HepG2 (cell line): Measurements from ENCODE around the gene NOP9. TPM values are rescaled to one million over a fixed set of nuclear protein-coding genes. Genes with fewer than 3 reads are reported as not detected.

ENCODE experiments used
- ATAC-seq: fragments of 200-7000 bp; cut with Tn5 transposase; 3 replicates; pipeline ENCODE4 v1.9.1; 2020; ENCODE audit warnings: mild to moderate bottlenecking, moderate library complexity
- BruUV-seq: library from RNA; stranded (reverse); fragments of 400-500 nt; replicated peaks from 2 replicates; lab custom pipeline; 2021; lab: Mats Ljungman, UMichigan
- CTCF ChIA-PET: fragments of 300-600 bp; formaldehyde crosslinking; extraction: SDS; loops from one replicate; lab custom pipeline; 2021; ENCODE audit warnings: low total read pairs, inconsistent platforms, low intra/inter-chr PET ratio; lab: Yijun Ruan, JAX
- POLR2A ChIA-PET: fragments of 350-600 bp; sonication (Branson Sonifier 250); formaldehyde crosslinking; loops from one replicate; lab custom pipeline; 2020; ENCODE audit warnings: antibody characterized with exemption, inconsistent platforms; lab: Yijun Ruan, JAX
- DNase-seq: peaks from one replicate; pipeline ENCODE4 v3.0.0-alpha.2; 2015; ENCODE audit warnings: low spot score
- FAIRE-seq: peaks from 3 replicates; lab custom pipeline; 2011; peaks lifted over from hg19 to GRCh38; lab: Jason Lieb, UNC
- H2AFZ ChIP-seq: one replicate; pipeline ENCODE4 v1.6.1; 2011; ENCODE audit warnings: low read length, inconsistent platforms
- H3K27ac ChIP-seq: fragments of 300-600 bp; 3 replicates; pipeline ENCODE4 v1.8.0; 2011; ENCODE audit warnings: mixed run types, mild to moderate bottlenecking, mixed read lengths, low read length, inconsistent platforms; ENCODE audit not compliant: insufficient read depth; ENCODE audit errors: extremely low read length
- H3K27me3 ChIP-seq, 2 experiments: fragments of 200-600 bp in 1 of 2; 2 replicates in 1 of 2; 3 replicates in 1 of 2; pipeline versions ENCODE4 v1.6.0 to v1.8.0; 2011; ENCODE audit warnings: low read length in 2 of 2, mild to moderate bottlenecking in 2 of 2, moderate library complexity in 2 of 2, inconsistent platforms in 1 of 2; ENCODE audit not compliant: insufficient read depth in 2 of 2, control insufficient read depth in 1 of 2
- H3K36me3 ChIP-seq, 2 experiments: fragments of 200-600 bp in 1 of 2; replicated peaks in 1 of 2; 2 replicates in 1 of 2; 3 replicates in 1 of 2; pipeline versions ENCODE4 v1.5.1 to v1.8.0; 2011; ENCODE audit warnings: low read length in 2 of 2, inconsistent platforms in 1 of 2; ENCODE audit not compliant: insufficient read depth in 2 of 2, control insufficient read depth in 1 of 2
- H3K4me1 ChIP-seq: 2 replicates; pipeline ENCODE4 v1.5.1; 2012; ENCODE audit warnings: low read length, inconsistent platforms; ENCODE audit not compliant: insufficient read depth
- H3K4me2 ChIP-seq: 2 replicates; pipeline ENCODE4 v1.6.0; 2011; ENCODE audit warnings: low read depth, low read length, inconsistent platforms
- H3K4me3 ChIP-seq, 3 experiments: fragments of 200-600 bp in 1 of 3; sonication (generic), shearing (Covaris generic) in 1 of 3; replicated peaks in 1 of 3; 2 replicates each; pipeline ENCODE4 v1.5.1; 2011 to 2016; ENCODE audit warnings: low read length in 3 of 3, inconsistent platforms in 2 of 3, low read depth in 2 of 3, mild to moderate bottlenecking in 2 of 3, control low read depth in 1 of 3, mixed read lengths in 1 of 3; ENCODE audit not compliant: insufficient read depth in 1 of 3
- H3K79me2 ChIP-seq: one replicate; pipeline ENCODE4 v1.6.1; 2011; ENCODE audit warnings: low read length, inconsistent platforms; ENCODE audit not compliant: insufficient read depth
- H3K9ac ChIP-seq: 2 replicates; pipeline ENCODE4 v1.6.0; 2011; ENCODE audit warnings: mild to moderate bottlenecking, low read depth, low read length, inconsistent platforms; ENCODE audit not compliant: insufficient read depth
- H3K9me3 ChIP-seq: 2 replicates; pipeline ENCODE4 v1.5.1; 2012; ENCODE audit warnings: mild to moderate bottlenecking, low read length
- H4K20me1 ChIP-seq: 2 replicates; pipeline ENCODE4 v1.6.0; 2011; ENCODE audit warnings: inconsistent platforms, mild to moderate bottlenecking, low read length, moderate library complexity; ENCODE audit not compliant: insufficient read depth
- DPF2 ChIP-seq: sonication (generic); formaldehyde crosslinking; IDR thresholded peaks from 2 replicates; pipeline ENCODE4 v1.4.0; 2020; ENCODE audit warnings: mild to moderate bottlenecking, low read depth, missing genetic modification reagents, borderline replicate concordance
- JARID2 ChIP-seq: sonication (generic); formaldehyde crosslinking; IDR thresholded peaks from 2 replicates; pipeline ENCODE4 v1.8.1; 2023; ENCODE audit warnings: missing genetic modification reagents, inconsistent platforms; ENCODE audit not compliant: insufficient replicate concordance
- RELA ChIP-seq: sonication (generic); formaldehyde crosslinking; IDR thresholded peaks from 2 replicates; pipeline ENCODE4 v1.4.0; 2020; ENCODE audit warnings: missing genetic modification reagents
- ZNF337 ChIP-seq: sonication (generic); formaldehyde crosslinking; IDR thresholded peaks from 2 replicates; pipeline ENCODE4 v1.5.1; 2020; ENCODE audit warnings: missing genetic modification reagents, low read depth, mild to moderate bottlenecking, borderline replicate concordance
- ZNF362 ChIP-seq: sonication (generic); formaldehyde crosslinking; IDR thresholded peaks from 2 replicates; pipeline ENCODE4 v1.4.0; 2020; ENCODE audit warnings: missing genetic modification reagents, mild to moderate bottlenecking, borderline replicate concordance
- ZNF510 ChIP-seq: sonication (generic); formaldehyde crosslinking; IDR thresholded peaks from 2 replicates; pipeline ENCODE4 v1.4.0; 2020; ENCODE audit warnings: low read depth, mild to moderate bottlenecking, missing genetic modification reagents
- WGBS: methylation state at CpG from one replicate; pipeline ENCODE4 v1.1.6; 2017; ENCODE audit warnings: low lambda C conversion rate; 5-methylcytosine and 5-hydroxymethylcytosine counted together
- in situ Hi-C: cut with HindIII; loops from 2 replicates; pipeline ENCODE4 v1.10.0; 2017; ENCODE audit warnings: low pct_unique_long_range_greater_than_20kb; ENCODE audit not compliant: extremely low pct_ligation_motif_present
- intact Hi-C: fragments of 100-400 bp; cut with micrococcal nuclease; formaldehyde crosslinking; loops from one replicate; pipeline ENCODE4 v1.10.0; 2022; ENCODE audit not compliant: unreplicated experiment
- polyA plus RNA-seq, 8 experiments: library from polyadenylated mRNA; depleted of rRNA in 3 of 8; stranded (reverse) in 7 of 8; unstranded in 1 of 8; fragments of >200 nt; fragmentation: Illumina TruSeq in 4 of 8; extraction: Trizol in 4 of 8; gene quantifications; 2 replicates each; pipeline versions ENCODE4 v1.2.1 to v1.2.3, GENCODE V29; 2011 to 2016; ENCODE audit warnings: low read depth in 4 of 8, missing spikeins in 1 of 8, mixed read lengths in 1 of 8; ENCODE audit not compliant: insufficient read depth in 1 of 8
- total RNA-seq, 5 experiments: library from RNA; depleted of rRNA; stranded (reverse); fragments of >200 nt; fragmentation: Illumina TruSeq; extraction: Trizol; gene quantifications; 2 replicates each; pipeline ENCODE4 v1.2.3, GENCODE V29; 2016; ENCODE audit warnings: low read depth in 1 of 5
- TF ChIP-seq, protein P1 (sequence below): sonication (generic); formaldehyde crosslinking; IDR thresholded peaks from 2 replicates; pipeline ENCODE4 v1.4.0; 2020; ENCODE audit warnings: missing genetic modification reagents
- TF ChIP-seq, protein P2 (sequence below): sonication (generic); formaldehyde crosslinking; IDR thresholded peaks from 2 replicates; pipeline ENCODE4 v1.8.0; 2022; ENCODE audit warnings: missing genetic modification reagents, low read depth, mild to moderate bottlenecking, borderline replicate concordance

Gene NOP9
- total and polyA plus RNA-seq, 2 of the 13 experiments (the other 11 are each of a cell fraction or from before 2014, with no cell fraction given): 24.5 to 61.6 TPM

- TF ChIP-seq, protein P1, sequence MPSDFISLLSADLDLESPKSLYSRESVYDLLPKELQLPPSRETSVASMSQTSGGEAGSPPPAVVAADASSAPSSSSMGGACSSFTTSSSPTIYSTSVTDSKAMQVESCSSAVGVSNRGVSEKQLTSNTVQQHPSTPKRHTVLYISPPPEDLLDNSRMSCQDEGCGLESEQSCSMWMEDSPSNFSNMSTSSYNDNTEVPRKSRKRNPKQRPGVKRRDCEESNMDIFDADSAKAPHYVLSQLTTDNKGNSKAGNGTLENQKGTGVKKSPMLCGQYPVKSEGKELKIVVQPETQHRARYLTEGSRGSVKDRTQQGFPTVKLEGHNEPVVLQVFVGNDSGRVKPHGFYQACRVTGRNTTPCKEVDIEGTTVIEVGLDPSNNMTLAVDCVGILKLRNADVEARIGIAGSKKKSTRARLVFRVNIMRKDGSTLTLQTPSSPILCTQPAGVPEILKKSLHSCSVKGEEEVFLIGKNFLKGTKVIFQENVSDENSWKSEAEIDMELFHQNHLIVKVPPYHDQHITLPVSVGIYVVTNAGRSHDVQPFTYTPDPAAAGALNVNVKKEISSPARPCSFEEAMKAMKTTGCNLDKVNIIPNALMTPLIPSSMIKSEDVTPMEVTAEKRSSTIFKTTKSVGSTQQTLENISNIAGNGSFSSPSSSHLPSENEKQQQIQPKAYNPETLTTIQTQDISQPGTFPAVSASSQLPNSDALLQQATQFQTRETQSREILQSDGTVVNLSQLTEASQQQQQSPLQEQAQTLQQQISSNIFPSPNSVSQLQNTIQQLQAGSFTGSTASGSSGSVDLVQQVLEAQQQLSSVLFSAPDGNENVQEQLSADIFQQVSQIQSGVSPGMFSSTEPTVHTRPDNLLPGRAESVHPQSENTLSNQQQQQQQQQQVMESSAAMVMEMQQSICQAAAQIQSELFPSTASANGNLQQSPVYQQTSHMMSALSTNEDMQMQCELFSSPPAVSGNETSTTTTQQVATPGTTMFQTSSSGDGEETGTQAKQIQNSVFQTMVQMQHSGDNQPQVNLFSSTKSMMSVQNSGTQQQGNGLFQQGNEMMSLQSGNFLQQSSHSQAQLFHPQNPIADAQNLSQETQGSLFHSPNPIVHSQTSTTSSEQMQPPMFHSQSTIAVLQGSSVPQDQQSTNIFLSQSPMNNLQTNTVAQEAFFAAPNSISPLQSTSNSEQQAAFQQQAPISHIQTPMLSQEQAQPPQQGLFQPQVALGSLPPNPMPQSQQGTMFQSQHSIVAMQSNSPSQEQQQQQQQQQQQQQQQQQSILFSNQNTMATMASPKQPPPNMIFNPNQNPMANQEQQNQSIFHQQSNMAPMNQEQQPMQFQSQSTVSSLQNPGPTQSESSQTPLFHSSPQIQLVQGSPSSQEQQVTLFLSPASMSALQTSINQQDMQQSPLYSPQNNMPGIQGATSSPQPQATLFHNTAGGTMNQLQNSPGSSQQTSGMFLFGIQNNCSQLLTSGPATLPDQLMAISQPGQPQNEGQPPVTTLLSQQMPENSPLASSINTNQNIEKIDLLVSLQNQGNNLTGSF: peak; percentile 99
- peak; percentile 45 for TF ChIP-seq DPF2 (CRISPR knock-in tag)
- peak; percentile 97 for TF ChIP-seq ZNF510 (CRISPR knock-in tag)
- TF ChIP-seq, all 625 proteins: peak for 445
Measured at GRCh38 chr14:24315807-24316596, 16.4 kb downstream of the NOP9 start (continued).

- ChIA-PET CTCF (interaction anchor here (1.2 to 2.4 kb wide), 3 partner anchors 9 to 120 kb away, joined by 3 to 7 read pairs (median 4); partner anchors contain the start of gene CIDEB), POLR2A (interaction anchor here (0.9 to 3.5 kb wide), 13 partner anchors 9 to 202 kb away, joined by 3 to 57 read pairs (median 8); partner anchors contain the start of genes CBLN3, CHMP4A, CIDEB and DCAF11)
- peaks cover 37% of the 10 kb centered on the region for H3K4me1 ChIP-seq
- DNase-seq (no peak), ATAC-seq (peak; percentile 0; the same call in 2 of the 3 replicates), FAIRE-seq (no peak)
- no peaks in the 10 kb centered on the region for H4K20me1 ChIP-seq
- no TSS peak for BruUV-seq
- TF ChIP-seq, protein P2, sequence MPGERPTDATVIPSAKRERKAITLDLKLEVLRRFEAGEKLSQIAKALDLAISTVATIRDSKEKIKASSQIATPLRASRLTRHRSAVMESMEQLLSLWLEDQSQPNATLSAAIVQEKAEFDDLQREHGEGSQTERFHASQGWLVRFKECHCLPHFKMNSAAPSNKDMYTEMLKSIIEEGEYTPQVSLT (CRISPR knock-in tag): no peak
- 0 out of 2 replicates have a peak, but pooled peaks have one; percentile 0 for TF ChIP-seq RELA (CRISPR knock-in tag)
- peak; percentile 19; the same call in 1 of the 2 replicates for TF ChIP-seq ZNF337 (CRISPR knock-in tag)
- no peak for TF ChIP-seq ZNF362 (CRISPR knock-in tag)
- TF ChIP-seq JARID2: no peak
- no peaks in the 10 kb centered on the region for H3K9me3 ChIP-seq
- no peak overlapping the region for H3K9ac ChIP-seq
- H3K27ac ChIP-seq: no peak overlapping the region
- no peaks in the 10 kb centered on the region for H3K36me3 ChIP-seq
- no peak overlapping the region for H2AFZ ChIP-seq
- H3K27me3 ChIP-seq: peaks cover 6 to 41% of the 10 kb centered on the region in 2 experiments; a peak in 4 of 5 replicates
- 0 out of 2 replicates have a peak overlapping the region, but pooled peaks have one; percentile 89 for H3K4me2 ChIP-seq
- intact Hi-C loops: no loop called here
- WGBS: 85% methylated on average over 18 of the region's 18 CpGs
- no peak overlapping the region for H3K4me3 ChIP-seq
- H3K79me2 ChIP-seq: no peaks in the 10 kb centered on the region
- in situ Hi-C loops: no loop called here
Measured at GRCh38 chr14:24316597-24316950, 16.9 kb downstream of the NOP9 start.
